Lung (tissue), 12 donors: Measurements from ENCODE around the gene NTSR2. TPM values are rescaled to one million over a fixed set of nuclear protein-coding genes. Genes with fewer than 3 reads are reported as not detected.

Source experiments
- ATAC-seq: fragments of 200-7000 bp; cut with Tn5 transposase; one replicate; pipeline ENCODE4 v1.9.1; 2020; ENCODE audit warnings: moderate number of reproducible peaks; ENCODE audit not compliant: insufficient read depth, low FRiP score
- DNase-seq, 3 donors: peaks; one replicate each; pipeline ENCODE4 v3.0.0-alpha.2; 2013 to 2017
- H3K27ac ChIP-seq, 2 donors: one replicate each; pipeline ENCODE4 v1.5.1; 2013; ENCODE audit warnings: mild to moderate bottlenecking in 2 of 2, moderate library complexity in 2 of 2, control low read depth in 1 of 2, inconsistent platforms in 1 of 2, low read depth in 1 of 2, low read length in 1 of 2
- H3K27me3 ChIP-seq, 3 donors: one replicate each; pipeline ENCODE4 v1.5.1; 2013; ENCODE audit warnings: low read length in 2 of 3; ENCODE audit not compliant: control insufficient read depth in 3 of 3, insufficient read depth in 3 of 3
- H3K36me3 ChIP-seq, 4 donors: one replicate each; pipeline ENCODE4 v1.5.1; 2013; ENCODE audit warnings: low read length in 4 of 4, mild to moderate bottlenecking in 1 of 4, moderate library complexity in 1 of 4; ENCODE audit not compliant: control insufficient read depth in 4 of 4, insufficient read depth in 4 of 4
- H3K4me1 ChIP-seq, 5 donors: one replicate each; pipeline ENCODE4 v1.5.1; 2013; ENCODE audit warnings: low read length in 5 of 5, mild to moderate bottlenecking in 2 of 5, moderate library complexity in 1 of 5; ENCODE audit not compliant: control insufficient read depth in 5 of 5, insufficient read depth in 5 of 5
- H3K4me3 ChIP-seq: one replicate; pipeline ENCODE4 v1.5.1; 2013; ENCODE audit warnings: mild to moderate bottlenecking, control low read depth, moderate library complexity
- H3K9ac ChIP-seq, 2 donors: one replicate each; pipeline ENCODE4 v1.5.1; 2013; ENCODE audit warnings: low read length in 2 of 2, control low read depth in 1 of 2; ENCODE audit not compliant: insufficient read depth in 1 of 2
- H3K9me3 ChIP-seq, 4 donors: one replicate each; pipeline ENCODE4 v1.5.1; 2013; ENCODE audit warnings: low read length in 3 of 4, mild to moderate bottlenecking in 1 of 4, moderate library complexity in 1 of 4; ENCODE audit not compliant: control insufficient read depth in 4 of 4, insufficient read depth in 3 of 4
- CTCF ChIP-seq: IDR thresholded peaks from 2 replicates; pipeline ENCODE4 v1.5.1; 2012; ENCODE audit warnings: mild to moderate bottlenecking; ENCODE audit errors: control extremely low read depth, extremely low read depth
- WGBS, 2 donors: extraction: QIAGEN DNeasy Blood & Tissue Kit; methylation state at CpG; one replicate each; pipeline ENCODE4 v1.1.7; 2013; 5-methylcytosine and 5-hydroxymethylcytosine counted together
- polyA plus RNA-seq, 2 donors: library from polyadenylated mRNA; stranded (reverse); fragments of 200-250 nt; gene quantifications; one replicate each; pipeline ENCODE4 v1.2.1, GENCODE V29; 2013
- total RNA-seq, 2 donors: library from RNA; depleted of rRNA in 1 of 2; stranded (reverse); fragments of >200 nt in 1 of 2; gene quantifications; one replicate each; pipeline ENCODE4 v1.2.1, GENCODE V29; 2014 to 2021
- donor health status: control.
- donor health status: control.
- donor health status: Bipolar disorder and iron deficiency.
- donor health status: healthy.
- donor health status: DM: yes; HTN: yes; CAD: no.

Gene NTSR2
- total and polyA plus RNA-seq, 4 donors, result not detected

DNA sequence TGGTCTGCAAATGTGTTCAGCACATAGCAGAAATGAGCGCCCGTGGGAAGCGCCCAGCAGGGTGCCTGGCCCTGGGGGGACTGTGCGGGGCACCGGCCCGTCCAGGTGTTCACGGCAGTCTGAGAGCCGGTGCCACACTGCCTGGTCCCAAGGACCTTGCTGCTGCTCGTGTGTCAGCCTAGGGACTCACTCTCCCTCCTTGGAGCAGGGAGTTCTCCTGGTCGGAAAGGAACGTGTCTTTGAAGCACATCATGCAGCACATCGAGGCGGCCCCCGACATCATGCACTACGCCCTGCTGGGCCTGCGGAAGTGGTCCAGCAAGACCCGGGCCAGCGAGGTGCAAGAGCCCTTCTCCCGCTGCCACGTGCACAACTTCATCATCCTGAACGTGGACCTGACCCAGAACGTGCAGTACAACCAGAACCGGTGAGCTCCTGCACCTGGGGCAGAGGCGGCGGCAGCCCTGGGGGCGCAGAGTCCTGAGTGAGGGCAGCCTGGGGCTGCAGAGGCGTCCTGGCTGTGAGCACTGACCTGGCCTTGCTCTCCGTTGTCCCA lies 36.0 kb downstream of the NTSR2 start:
- no peak for TF ChIP-seq CTCF
- Histone ChIP-seq H3K4me3 (no peak overlapping the region), H3K9me3 (peaks cover 0 to 2% (median 0%) of the 10 kb centered on the region in 4 donors), H3K4me1 (peaks cover 0 to 5% (median 0%) of the 10 kb centered on the region in 5 donors), H3K36me3 (peaks cover 0 to 22% (median 0%) of the 10 kb centered on the region in 4 donors), H3K27me3 (no peaks in the 10 kb centered on the region), H3K9ac (no peak overlapping the region), H3K27ac (no peak overlapping the region)
- ATAC-seq (no peak), DNase-seq (no peak)
- WGBS, 2 donors, result 92 to 95% methylated on average over 28 of the region's 28 CpGs

GRCh38 chr2:11631462-11631861 lies 38.5 kb downstream of the NTSR2 start:
- no peak for TF ChIP-seq CTCF
- peaks cover 0 to 6% (median 3%) of the 10 kb centered on the region in 4 donors for H3K9me3 ChIP-seq
- no peak for ATAC-seq
- no peak for DNase-seq
- H3K4me1 ChIP-seq, result peaks cover 0 to 5% (median 0%) of the 10 kb centered on the region in 5 donors
- no peak overlapping the region for H3K9ac ChIP-seq
- 86 to 96% methylated on average over 7 of the region's 7 CpGs for WGBS, 2 donors
- no peak overlapping the region for H3K27ac ChIP-seq
- H3K27me3 ChIP-seq, result no peaks in the 10 kb centered on the region
- no peak overlapping the region for H3K4me3 ChIP-seq
- peaks cover 0 to 28% (median 5%) of the 10 kb centered on the region in 4 donors for H3K36me3 ChIP-seq

- Histone ChIP-seq H3K27me3 (no peaks in the 10 kb centered on the region), H3K4me1 (peaks cover 0 to 5% (median 0%) of the 10 kb centered on the region in 5 donors), H3K27ac (no peak overlapping the region), H3K9me3 (peaks cover 0 to 6% (median 3%) of the 10 kb centered on the region in 4 donors), H3K36me3 (peaks cover 0 to 28% (median 5%) of the 10 kb centered on the region in 4 donors), H3K4me3 (no peak overlapping the region), H3K9ac (no peak overlapping the region)
- no peak for ATAC-seq
- peak in 2 of 3 donors; percentile 18 to 38 for DNase-seq
- 72 to 77% methylated on average over 4 of the region's 4 CpGs for WGBS, 2 donors
- TF ChIP-seq CTCF, result no peak
Measured at GRCh38 chr2:11630855-11631254, 39.1 kb downstream of the NTSR2 start.
